SH-SY5Y (cell line): ENCODE measurements around the gene BCAP31.

Experiments used
- GATA2 ChIP-seq: IDR thresholded peaks from 2 replicates; pipeline ENCODE4 v1.6.1; 2011; ENCODE audit warnings: mild to moderate bottlenecking, low read depth, low read length
- GATA3 ChIP-seq: IDR thresholded peaks from 2 replicates; pipeline ENCODE4 v1.6.1; 2011; ENCODE audit warnings: low read depth, mild to moderate bottlenecking, low read length, moderate library complexity

BCAP31 gene

DNA sequence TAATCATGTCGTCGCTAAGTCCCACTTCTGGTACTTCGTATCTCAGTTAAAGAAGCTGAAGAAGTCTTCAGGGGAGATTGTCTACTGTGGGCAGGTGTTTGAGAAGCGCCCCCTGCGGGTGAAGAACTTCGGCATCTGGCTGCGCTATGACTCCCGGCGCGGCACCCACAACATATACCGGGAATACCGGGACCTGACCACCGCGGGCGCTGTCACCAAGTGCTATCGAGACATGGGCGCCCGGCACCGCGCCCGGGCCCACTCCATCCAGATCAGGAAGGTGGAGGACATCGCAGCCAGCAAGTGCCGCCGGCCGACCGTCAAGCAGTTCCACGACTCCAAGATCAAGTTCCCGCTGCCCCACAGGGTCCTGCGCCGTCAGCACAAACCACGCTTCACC, 61.9 kb downstream of the BCAP31 start:
- TF ChIP-seq GATA3 (no peak), GATA2 (no peak)

DNA sequence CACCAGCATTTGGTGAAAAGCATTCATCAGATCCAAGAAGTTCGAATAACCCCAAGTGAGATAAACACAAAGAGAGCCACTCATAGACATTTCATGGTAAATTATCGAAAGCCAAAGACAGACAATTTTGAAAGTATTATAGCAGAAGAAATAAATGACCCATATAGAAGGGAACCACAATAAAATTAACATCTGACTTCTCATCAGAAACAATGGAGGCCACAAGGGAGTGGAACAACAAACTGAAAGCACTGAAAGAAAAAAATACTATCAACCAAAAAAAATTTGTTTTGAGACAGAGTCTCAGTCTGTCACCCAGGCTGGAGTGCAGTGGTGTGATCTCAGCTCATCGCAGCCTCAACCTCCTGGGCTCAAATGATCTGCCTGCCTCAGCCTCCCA, 64.9 kb downstream of the BCAP31 start:
- no peak for TF ChIP-seq GATA2
- TF ChIP-seq GATA3, result no peak

- TF ChIP-seq GATA3 (no peak), GATA2 (no peak)
Observed at GRCh38 chrX:153657161-153657560, 67.0 kb downstream of the BCAP31 start.

- TF ChIP-seq GATA2 (no peak), GATA3 (no peak)
Observed at GRCh38 chrX:153653556-153653955, 70.6 kb downstream of the BCAP31 start.

DNA sequence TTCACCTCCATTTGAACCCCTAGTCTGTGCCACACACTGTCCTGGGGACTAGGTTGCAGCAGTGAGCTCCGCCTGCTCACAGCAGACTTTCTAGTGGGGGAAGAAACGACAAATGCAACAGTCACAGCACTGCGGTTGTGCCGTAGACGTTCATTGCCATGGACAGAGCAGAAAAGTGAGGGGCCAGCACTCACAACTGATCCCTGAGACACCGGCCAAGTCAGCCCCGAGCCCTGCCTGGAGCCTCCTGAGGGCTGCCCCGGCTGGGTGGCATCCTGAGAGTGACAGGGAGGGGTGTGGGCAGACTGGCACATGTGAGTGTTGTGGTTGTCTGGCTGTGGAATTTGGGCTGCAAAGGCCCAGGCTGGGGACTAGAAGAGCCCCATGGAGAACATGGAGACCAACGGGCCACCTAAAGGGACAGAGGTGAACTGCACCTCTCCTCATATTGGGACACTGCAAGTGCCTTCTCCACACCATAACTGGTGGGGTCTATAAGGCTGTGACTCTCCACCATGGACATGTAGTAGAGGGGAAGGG, 72.6 kb downstream of the BCAP31 start:
- TF ChIP-seq GATA2 (no peak), GATA3 (no peak)

DNA sequence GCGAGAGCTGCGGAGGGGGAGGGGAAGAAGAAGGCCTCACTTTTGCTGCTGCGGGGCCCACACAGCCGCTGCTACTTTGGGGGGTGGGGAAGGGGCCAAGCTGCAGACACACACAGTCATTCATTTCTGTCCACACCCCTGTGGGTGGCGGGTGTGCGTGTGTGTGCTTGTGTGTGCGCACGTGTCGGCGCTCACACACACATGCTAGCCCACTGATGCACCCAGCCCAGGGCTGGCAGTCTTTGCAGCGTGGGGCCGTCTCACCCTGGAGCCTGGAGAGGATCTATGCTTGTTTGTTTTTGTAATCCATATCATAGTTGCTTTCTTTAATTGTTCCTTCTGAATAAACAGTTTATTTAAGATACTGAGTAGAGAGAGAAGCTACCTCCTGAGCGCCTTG, 73.2 kb downstream of the BCAP31 start:
- no peak for TF ChIP-seq GATA3
- no peak for TF ChIP-seq GATA2
